T47D (cell line): ENCODE data around the gene DPY19L1.
"Not testable (repeated sequence)": the region's sequence is repeated elsewhere in the genome, so short reads cannot be mapped to it uniquely, and the experiment has no call there.

Experiments
- DNase-seq, 2 experiments: peaks; one replicate each; pipeline versions ENCODE4 v3.0.0 to v3.0.0-alpha.2; 2011 to 2012; ENCODE audit warnings: low read depth in 1 of 2, low spot score in 1 of 2
- JUND ChIP-seq: IDR thresholded peaks from 2 replicates; pipeline ENCODE4 v1.6.1; 2012; ENCODE audit warnings: low read depth
- in situ Hi-C: cut with HindIII; loops from 2 replicates; pipeline ENCODE4 v1.10.0; 2016; ENCODE audit warnings: low sequenced_read_pairs, low pct_unique_long_range_greater_than_20kb

The DPY19L1 gene

DNA sequence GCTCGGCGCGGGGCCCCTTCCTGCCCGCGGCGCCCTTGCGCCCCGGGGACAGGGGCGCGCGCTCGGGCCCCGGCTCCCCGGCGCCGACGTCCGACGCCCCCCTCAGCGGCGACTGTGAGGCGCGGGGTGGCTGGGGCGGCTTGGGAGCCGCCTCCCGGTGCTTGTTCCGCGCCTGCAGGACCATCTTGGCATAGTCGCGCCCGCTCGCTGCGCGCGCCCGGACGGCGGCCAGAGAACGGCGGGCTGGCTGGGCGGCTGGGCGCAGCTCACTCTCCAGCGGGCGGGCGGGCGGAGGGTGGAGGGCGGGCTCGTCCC is at the start of gene DPY19L1:
Gene DPY19L1, minus strand, starts transcription at position 275 of the 315 bp plus-strand sequence. Its CDS starts 91 bp downstream, at position 184.
- TF ChIP-seq JUND = no peak
- in situ Hi-C loops = no loop called here
- DNase-seq = no peak

DNA sequence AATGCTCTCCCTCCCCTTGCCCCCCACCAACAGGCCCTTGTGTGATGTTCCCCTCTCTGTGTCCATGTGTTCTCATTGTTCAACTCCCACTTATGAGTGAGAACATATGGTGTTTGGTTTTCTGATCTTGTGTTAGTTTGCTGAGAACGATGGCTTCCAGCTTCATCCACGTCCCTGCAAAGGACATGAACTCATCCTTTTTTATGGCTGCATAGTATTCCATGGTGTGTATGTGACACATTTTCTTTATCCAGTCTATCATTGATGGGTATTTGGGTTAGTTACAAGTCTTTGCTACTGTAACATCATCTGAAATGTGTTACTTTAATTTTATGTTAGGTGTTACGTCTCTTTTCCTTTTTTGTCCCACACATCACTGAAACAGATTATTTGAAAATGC is 42.2 kb upstream of the DPY19L1 start:
- in situ Hi-C loops, DNase-seq: not testable (repeated sequence)

DNA sequence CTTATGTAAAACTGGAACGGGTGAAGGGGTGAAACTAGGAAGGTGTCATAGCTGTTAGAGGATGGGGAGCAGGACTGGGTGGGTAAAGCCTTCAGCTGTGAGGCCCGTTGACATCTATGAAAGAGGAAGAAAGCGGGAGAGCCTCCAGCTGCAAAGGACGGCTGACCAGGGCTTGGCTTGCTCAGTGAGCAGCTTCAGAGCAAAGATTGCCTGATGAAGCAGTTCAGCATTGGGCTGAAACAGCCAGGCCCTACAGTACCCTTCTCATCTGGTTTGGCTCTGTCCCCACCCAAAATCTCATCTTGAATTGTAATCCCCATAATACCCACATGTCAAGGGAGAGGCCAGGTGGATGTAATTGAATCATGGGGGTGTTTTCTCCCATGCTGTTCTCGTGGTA is 36.7 kb upstream of the DPY19L1 start:
- DNase-seq, in situ Hi-C loops: not testable (repeated sequence)

DNA sequence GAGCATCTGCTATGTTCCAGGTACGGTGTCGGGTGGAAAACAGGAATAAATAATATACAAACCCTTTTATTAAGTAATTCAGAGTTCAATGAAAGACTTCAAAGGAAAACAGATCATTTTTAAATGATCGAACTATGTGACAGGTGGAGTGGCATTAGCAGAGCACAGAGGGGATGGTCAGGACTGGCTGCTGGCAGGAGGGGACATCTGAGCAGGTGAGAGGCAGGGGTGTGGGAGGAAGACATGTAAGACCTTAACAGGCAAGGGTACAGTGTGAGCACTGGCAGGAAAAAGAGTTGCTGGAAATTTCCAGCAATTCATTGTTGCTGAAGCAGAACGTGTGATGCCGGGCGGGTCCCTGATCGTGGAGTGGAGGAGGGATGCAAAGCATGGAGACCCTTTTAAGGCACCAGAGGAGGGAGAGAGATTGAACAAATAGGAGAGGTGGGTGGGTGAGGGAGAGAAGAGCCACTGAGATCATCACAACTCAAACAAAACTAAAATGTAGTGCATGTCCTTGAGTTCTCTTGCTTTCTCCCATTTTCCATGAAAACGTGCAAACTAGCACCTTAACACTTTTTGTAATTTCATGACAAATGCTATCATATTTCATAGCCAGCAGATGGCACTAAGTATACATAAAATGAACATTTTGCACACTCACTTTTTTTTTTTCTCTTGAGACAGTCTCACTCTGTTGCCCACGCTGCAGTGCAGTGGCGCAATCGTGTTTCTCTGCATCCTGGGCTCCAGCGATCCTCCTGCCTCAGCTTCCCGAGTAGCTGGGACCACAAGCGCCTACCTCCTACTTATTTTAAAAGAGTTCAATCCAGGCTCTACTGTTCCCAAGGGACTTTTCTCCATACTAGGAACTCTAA is 35.9 kb upstream of the DPY19L1 start:
- DNase-seq = peak in 1 of 2 experiments; percentile 54
- in situ Hi-C loops = not testable (repeated sequence)

DNA sequence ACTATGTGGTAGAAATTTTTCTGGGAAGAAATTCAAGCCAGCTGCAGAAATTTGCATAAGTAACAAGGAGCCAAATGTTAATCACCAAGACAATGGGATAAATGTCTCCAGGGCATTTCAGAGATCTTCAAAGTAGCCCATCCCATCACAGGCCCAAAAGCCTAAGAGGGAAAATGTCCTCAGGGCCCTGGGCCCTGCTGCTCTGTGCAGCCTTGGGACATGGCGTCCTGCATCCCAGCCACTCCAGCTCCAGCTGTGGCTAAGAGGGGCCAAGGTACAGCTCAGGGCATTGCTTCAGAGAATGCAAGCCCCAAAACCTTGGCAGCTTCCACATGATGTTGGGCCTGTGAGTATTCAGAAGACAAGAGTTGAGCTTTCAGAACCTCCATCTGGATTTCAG is 31.8 kb upstream of the DPY19L1 start:
- DNase-seq, in situ Hi-C loops: not testable (repeated sequence)

DNA sequence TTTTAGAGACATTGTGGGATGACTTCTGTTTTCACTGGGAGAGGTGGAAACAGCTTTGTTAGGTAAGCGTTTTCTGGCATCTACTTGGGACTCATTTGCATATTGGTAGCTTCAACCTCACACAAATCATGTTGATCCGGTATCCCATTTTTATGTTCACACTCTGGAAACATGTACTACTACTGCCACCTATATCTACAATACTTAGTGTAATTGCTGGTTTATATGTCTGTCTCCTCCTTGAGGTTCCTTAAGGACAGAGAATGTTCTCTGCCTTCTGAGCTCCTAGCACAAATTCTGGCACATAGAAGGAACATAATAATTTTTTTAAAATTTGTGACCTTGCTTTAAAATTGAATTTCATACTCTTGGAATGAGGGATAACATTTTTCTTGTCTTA is 28.1 kb upstream of the DPY19L1 start:
- in situ Hi-C loops = not testable (repeated sequence)
- peak in 1 of 2 experiments; percentile 39 for DNase-seq

DNA sequence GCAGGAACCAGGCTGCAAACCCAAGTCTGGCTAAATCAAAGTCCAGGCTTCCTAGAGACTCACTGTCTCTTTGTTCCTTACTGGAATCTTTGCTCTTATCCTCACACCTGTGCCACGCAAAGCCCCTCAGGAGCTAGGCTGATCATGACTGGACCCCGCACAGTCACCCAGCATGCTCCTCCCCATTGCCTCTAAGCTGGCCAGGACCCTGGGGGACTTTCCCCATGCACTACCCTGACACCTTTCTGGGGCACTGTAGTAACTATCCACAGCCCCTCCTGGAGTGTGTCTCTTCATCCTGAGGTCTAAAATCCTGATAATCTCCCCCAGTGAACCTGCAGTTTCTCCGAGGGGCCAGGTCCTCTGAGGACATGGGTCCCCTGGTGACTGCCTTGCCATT is 21.3 kb upstream of the DPY19L1 start:
- in situ Hi-C loops, DNase-seq: not testable (repeated sequence)

DNA sequence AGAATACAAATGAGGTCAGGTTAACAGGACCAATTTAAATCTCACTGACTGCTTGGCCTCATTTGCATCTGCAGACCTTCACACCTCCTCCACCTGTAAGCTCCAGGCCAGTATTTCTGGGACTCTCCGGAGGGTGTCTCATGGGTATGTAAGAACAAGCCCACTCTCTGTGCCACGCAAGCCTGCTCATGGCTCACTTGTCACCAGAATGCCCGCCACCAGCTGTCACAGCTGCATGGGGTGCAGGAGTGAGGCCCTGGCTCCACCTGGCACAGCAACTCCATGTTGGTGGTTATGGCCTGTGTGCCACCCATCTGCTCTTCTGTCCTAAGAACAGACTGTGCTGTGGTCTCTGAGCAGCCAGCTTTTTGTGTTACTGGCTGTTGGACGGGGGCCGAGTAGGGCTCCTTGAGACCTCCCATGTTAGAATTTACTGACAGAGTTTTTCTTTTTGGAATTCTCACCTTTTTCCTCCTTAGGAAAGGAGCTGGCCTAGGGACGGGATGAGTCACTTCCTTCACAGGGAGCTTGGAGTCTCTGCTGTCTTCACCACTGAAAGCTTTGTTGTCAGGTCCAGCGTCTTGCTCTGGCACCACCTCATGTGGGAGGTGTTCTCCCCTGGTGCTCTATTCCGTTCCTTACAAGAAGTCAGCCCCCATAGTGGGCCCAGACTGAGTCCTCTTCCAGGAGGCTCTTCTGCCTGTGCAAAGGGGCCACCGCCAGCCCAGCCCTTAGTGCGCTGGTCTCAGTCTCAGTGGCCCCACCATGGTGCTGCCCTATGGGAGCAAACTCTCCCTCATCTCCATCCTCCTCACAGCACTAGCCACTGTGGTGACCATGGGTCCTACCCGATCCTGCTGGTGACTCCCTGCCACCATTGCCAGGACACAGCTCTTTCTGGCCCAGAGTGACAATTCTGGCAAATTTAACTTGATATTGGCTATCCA is 20.5 kb upstream of the DPY19L1 start:
- in situ Hi-C loops, DNase-seq: not testable (repeated sequence)

DNA sequence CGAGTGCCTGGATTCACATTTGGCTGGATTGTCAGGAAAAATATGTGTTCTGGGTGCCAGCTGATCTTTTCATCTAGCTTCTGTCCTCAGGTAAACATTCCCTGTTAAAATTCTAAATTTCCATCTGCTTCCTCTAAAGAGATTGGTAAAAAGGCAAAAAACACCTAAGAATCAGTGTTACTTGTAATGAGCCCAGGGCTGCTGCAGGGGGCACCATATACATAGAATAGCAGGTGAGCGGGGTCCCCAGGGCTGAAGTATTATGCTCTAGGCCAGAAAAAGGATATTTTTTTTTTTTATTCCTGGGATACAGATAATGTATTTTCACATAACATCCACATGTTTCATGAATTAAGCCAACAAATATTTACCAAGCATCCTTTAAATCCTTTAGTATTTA is 18.4 kb upstream of the DPY19L1 start:
- in situ Hi-C loops, DNase-seq: not testable (repeated sequence)

DNA sequence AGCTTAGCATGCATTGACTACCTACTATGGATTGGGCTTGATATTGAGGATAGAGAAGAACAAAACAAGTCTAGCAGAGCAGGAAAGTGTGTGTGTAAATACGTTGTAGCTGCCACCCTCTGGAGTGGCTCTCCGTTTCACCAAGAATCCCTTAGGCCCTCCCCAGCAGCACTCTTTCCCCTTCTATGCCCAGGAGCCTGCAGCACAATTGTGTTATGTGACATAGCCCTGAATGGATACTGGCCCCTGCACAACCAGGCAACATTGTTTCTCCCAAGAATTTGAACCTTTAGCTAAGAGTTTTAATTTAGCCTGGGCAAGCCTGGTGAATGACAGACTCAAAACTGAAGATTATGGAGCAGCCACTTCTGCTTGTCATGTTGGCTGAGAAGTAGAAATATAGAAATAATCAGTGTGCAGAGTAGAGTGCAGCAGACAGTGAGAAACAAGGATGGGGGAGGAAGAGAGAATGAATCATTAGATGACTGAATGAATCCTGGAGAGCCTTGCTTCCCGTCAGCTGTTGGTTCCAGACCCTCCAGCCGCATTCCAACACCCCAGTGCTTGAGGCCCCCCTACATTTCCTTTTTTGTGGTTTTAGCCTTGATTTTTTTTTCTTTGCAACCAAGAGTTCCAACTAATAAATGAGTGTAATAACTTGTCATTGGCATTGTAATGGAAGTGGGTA is 16.3 kb upstream of the DPY19L1 start:
- DNase-seq, in situ Hi-C loops: not testable (repeated sequence)

DNA sequence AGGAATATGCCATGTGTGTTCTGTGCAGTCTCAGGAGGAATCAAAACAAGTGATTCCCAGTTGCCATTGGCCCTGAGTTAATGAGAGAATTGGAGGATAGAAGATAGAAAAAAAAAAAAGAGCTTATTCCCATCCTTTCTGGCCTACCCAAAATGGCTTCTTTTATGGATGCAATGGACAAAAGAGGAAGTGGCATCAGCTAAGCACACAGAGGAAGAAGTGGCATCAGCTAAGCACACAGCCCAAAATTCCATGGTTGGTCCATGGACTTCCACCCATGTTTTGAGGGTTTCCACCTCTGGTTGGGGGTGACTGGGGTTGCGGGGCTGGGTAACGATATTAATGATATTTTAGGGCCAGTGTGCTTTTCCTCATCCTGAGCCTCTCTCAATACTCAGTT is 11.1 kb upstream of the DPY19L1 start:
- DNase-seq, in situ Hi-C loops: not testable (repeated sequence)

DNA sequence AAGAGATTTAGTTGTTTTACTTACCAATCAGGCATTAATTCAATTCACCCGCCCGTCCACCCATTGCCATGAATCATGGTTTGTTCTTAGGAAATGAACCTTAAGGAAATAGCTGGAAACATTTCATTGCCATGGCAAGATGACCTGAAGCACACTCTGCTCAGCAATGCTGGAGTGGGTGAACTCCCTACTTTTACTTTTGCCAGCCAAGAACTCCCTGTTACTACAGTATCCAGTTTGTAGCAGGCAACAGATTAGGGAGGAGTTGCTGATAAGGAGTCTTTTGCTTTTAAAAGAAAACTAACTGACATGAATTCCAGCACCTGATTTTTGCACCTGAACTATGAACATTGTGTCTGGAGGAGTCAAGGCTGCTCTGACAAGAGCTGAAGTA is 10.6 kb upstream of the DPY19L1 start:
- in situ Hi-C loops, DNase-seq: not testable (repeated sequence)

DNA sequence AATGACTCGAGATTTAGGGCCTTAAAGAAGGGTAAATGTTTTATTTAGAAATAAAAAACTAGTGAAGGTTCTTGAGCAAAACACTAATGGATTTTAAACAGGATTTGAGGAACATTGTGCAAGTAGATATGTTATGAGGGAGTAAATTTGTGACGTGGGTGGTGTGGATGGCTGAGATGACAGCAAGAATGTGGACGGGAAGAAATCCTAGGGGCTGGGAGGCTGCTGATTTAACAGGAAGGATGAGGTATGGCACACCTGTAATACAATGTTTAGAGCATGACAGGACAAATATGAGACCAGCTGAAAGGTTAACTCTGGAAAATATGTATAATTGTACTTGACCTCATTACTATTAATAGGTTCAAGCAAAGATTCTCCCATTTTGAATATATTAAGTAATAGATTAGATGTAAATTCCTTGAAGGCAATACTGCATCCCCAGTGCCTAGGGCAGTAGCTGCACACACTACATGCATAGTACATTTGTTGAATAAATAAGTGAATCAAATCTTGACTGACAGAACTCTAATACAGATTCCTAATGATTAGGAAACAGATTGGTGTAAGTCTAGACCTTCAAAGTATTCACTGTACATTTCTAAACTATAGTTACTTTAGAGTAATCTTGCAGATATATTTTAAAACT is 10.1 kb upstream of the DPY19L1 start:
- DNase-seq, in situ Hi-C loops: not testable (repeated sequence)

DNA sequence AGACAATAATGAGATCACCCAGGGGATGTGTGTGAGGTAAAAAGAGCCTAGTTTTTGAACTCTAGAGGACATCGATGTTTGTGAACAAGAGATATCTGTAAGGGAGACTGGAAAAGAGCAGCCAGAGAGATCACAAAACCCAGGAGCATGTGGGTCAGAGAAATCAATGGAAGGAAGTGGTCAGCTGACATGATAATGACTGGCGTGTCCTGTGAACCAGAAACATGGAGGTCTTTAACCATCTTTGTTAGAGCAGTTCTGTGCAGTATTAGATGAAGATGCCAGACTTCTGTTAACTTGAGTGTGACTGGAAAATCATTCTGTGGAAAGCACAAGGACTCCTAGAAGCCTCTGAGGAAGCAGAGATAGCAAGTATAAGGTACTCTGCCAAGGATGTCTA is 6.0 kb upstream of the DPY19L1 start:
- in situ Hi-C loops = not testable (repeated sequence)

More for the DNA sequence above, 6.0 kb upstream of the DPY19L1 start:
- DNase-seq = not testable (repeated sequence)
